Activated naive CD4-positive, alpha-beta T cell treated with anti-CD3 and anti-CD28 coated beads for 36 hours (primary cell): ENCODE data around the gene NPM1. TPM values are rescaled to one million over a fixed set of nuclear protein-coding genes. Genes with fewer than 3 reads are reported as not detected.
"Not testable (repeated sequence)": the region's sequence is repeated elsewhere in the genome, so short reads cannot be mapped to it uniquely, and the experiment has no call there.

ENCODE experiments used
- CTCF ChIA-PET: fragments of 350-600 bp; sonication (Branson Sonifier 250); formaldehyde crosslinking; loops from one replicate; lab custom pipeline; 2021; ENCODE audit warnings: antibody characterized with exemption; lab: Charles Lee
- DNase-seq: peaks from one replicate; pipeline ENCODE4 v3.0.0-alpha.2; 2020
- H3K27ac Mint-ChIP-seq: one replicate; pipeline ENCODE4 v1.8.0; 2021; ENCODE audit warnings: mild to moderate bottlenecking, mixed read lengths
- H3K27me3 Mint-ChIP-seq: one replicate; pipeline ENCODE4 v1.8.0; 2021; ENCODE audit warnings: low read depth, mixed read lengths
- H3K36me3 Mint-ChIP-seq: one replicate; pipeline ENCODE4 v1.8.0; 2021; ENCODE audit warnings: low read depth, mixed read lengths
- H3K4me1 Mint-ChIP-seq: one replicate; pipeline ENCODE4 v1.8.0; 2021; ENCODE audit warnings: low read depth, mixed read lengths
- H3K4me3 Mint-ChIP-seq: one replicate; pipeline ENCODE4 v1.8.0; 2021; ENCODE audit warnings: mild to moderate bottlenecking, moderate library complexity, mixed read lengths
- H3K9me3 Mint-ChIP-seq: one replicate; pipeline ENCODE4 v1.8.0; 2021; ENCODE audit warnings: mixed read lengths
- intact Hi-C: fragments of 100-400 bp; cut with micrococcal nuclease; formaldehyde crosslinking; loops from one replicate; pipeline ENCODE4 v1.15.1; 2023
- total RNA-seq, 2 experiments: library from RNA; stranded (reverse); gene quantifications; one replicate each; pipeline ENCODE4 v1.2.3, GENCODE V29; 2021

Gene NPM1
- total RNA-seq, result 1,000 to 10,000 TPM; 3,194 to 3,467 TPM

GRCh38 chr5:171387345-171387969 lies at the start of gene NPM1:
Gene NPM1, plus strand, starts transcription at chr5:171387849. Its CDS starts 100 bp downstream, at chr5:171387949.
- no peaks in the 10 kb centered on the region for H3K9me3 Mint-ChIP-seq
- H3K4me1 Mint-ChIP-seq, result peaks cover 37% of the 10 kb centered on the region

DNA sequence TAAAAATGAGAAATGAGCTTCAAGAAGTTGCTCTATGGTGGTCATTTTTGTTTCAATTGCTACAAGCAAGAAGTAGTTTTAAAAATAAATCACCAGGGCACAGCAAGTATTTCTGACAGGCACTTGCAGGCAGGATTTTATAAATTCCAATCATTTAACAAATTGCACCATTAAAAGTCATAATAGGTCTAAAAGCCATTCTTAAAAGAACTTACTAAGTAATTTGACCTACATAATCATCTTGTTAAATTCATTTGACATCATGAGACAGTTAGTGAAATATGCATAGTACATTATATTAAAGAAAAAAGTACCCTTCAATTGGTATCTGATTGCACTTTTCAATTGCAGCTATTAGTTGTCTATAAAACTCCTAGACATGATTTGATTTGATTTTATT lies 47.6 kb upstream of the NPM1 start:
- intact Hi-C loops, result loop anchor here (5.0 to 10.0 kb wide), 2 partner anchors 355 to 533 kb away; no protein-coding TSS in a partner anchor
- Mint-ChIP-seq H3K4me3 (no peak overlapping the region), H3K9me3 (no peaks in the 10 kb centered on the region), H3K27me3 (peaks cover 28% of the 10 kb centered on the region), H3K27ac (no peak overlapping the region), H3K36me3 (no peaks in the 10 kb centered on the region), H3K4me1 (peaks cover 5% of the 10 kb centered on the region)
- no peak for DNase-seq
- CTCF ChIA-PET, result interaction anchor here (0.6 to 3.2 kb wide), 4 partner anchors 22 to 234 kb away, joined by 3 to 20 read pairs (median 4); no protein-coding TSS in a partner anchor

More at GRCh38 chr5:171387345-171387969, at the start of gene NPM1:
- H3K36me3 Mint-ChIP-seq, result peaks cover 43% of the 10 kb centered on the region
- H3K27ac Mint-ChIP-seq, result peak within 1 kb of the TSS; percentile 98
- H3K4me3 Mint-ChIP-seq, result peak within 1 kb of the TSS; percentile 98
- CTCF ChIA-PET, result interaction anchor here (0.6 kb wide), 1 partner anchor 33 kb away, joined by 6 read pairs; no protein-coding TSS in a partner anchor
- no peaks in the 10 kb centered on the region for H3K27me3 Mint-ChIP-seq
- intact Hi-C loops, result loop anchor here (1.0 to 10.0 kb wide), 11 partner anchors 33 to 1123 kb away; partner anchors contain the start of genes FBXW11 and UBTD2
- peak; percentile 98 for DNase-seq

GRCh38 chr5:171340491-171340890 lies 47.2 kb upstream of the NPM1 start:
- CTCF ChIA-PET, result interaction anchor here (0.6 to 3.2 kb wide), 3 partner anchors 22 to 177 kb away, joined by 3 to 20 read pairs (median 3); no protein-coding TSS in a partner anchor
- Mint-ChIP-seq H3K27ac (no peak overlapping the region), H3K4me1 (peaks cover 5% of the 10 kb centered on the region), H3K36me3 (no peaks in the 10 kb centered on the region), H3K4me3 (no peak overlapping the region), H3K27me3 (peaks cover 25% of the 10 kb centered on the region), H3K9me3 (no peaks in the 10 kb centered on the region)
- no peak for DNase-seq
- intact Hi-C loops, result loop anchor here (5.0 to 10.0 kb wide), 2 partner anchors 356 to 533 kb away; no protein-coding TSS in a partner anchor

DNA sequence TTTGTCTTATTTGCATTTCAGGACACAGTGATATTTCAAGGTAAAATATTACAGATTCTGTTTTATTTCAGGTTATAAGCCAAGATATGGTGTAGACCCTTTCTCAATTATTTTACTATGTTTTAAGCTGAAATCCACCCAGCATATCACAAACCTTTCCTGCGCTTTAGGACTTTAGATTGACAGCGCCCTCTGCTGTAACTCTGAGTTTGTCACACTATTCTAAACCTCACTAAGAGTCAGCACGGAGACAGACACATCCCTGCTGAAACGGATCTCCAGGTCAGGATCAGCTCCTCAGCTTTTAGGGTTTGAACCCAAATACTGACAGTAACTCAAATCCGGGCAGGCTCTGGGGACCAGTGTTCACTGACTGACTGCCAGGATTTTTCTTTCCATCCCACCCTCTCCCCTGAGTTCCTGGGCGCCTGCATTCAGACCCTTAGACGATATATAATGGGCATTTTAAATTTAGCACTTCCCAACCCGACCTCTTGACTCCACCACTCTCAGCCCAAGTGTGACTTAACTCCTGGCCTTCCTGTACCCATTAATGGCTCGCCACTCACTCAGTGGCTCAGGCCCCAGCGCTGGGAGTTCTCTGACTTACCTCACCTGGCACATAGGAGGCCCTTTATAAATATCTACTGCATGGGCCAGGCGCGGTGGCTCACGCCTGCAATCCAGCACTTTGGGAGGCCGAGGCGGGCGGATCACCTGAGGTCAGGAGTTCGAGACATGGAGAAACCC lies 45.1 kb upstream of the NPM1 start:
- no peak overlapping the region for H3K27ac Mint-ChIP-seq
- H3K36me3 Mint-ChIP-seq, result no peaks in the 10 kb centered on the region
- CTCF ChIA-PET, result interaction anchor here (0.6 to 3.2 kb wide), 9 partner anchors 9 to 600 kb away, joined by 3 to 20 read pairs (median 4); no protein-coding TSS in a partner anchor
- no peaks in the 10 kb centered on the region for H3K4me1 Mint-ChIP-seq
- peaks cover 12% of the 10 kb centered on the region for H3K27me3 Mint-ChIP-seq
- no peak overlapping the region for H3K4me3 Mint-ChIP-seq
- DNase-seq, result peak; percentile 60
- intact Hi-C loops, result loop anchor here (1.0 to 10.0 kb wide), 4 partner anchors 69 to 535 kb away; no protein-coding TSS in a partner anchor
- no peaks in the 10 kb centered on the region for H3K9me3 Mint-ChIP-seq

- Mint-ChIP-seq H3K4me1 (no peaks in the 10 kb centered on the region), H3K27me3 (peaks cover 8% of the 10 kb centered on the region), H3K4me3 (no peak overlapping the region), H3K9me3 (no peaks in the 10 kb centered on the region), H3K36me3 (no peaks in the 10 kb centered on the region), H3K27ac (no peak overlapping the region)
- intact Hi-C loops, result loop anchor here (5.0 to 10.0 kb wide), 2 partner anchors 360 to 538 kb away; no protein-coding TSS in a partner anchor
- CTCF ChIA-PET, result interaction anchor here (0.7 kb wide), 1 partner anchor 8 kb away, joined by 3 read pairs; no protein-coding TSS in a partner anchor
- no peak for DNase-seq
These were observed 42.6 kb upstream of the NPM1 start for GRCh38 chr5:171344936-171345608.

GRCh38 chr5:171351536-171352073 lies 36.0 kb upstream of the NPM1 start:
- H3K36me3 Mint-ChIP-seq, result no peaks in the 10 kb centered on the region
- H3K27ac Mint-ChIP-seq, result no peak overlapping the region
- H3K27me3 Mint-ChIP-seq, result peaks cover 1% of the 10 kb centered on the region
- no peak overlapping the region for H3K4me3 Mint-ChIP-seq
- intact Hi-C loops, result no loop called here
- no peaks in the 10 kb centered on the region for H3K9me3 Mint-ChIP-seq
- CTCF ChIA-PET, result interaction anchor here (0.7 to 1.5 kb wide), 3 partner anchors 10 to 914 kb away, joined by 3 to 9 read pairs (median 7); no protein-coding TSS in a partner anchor
- DNase-seq, result no peak
- H3K4me1 Mint-ChIP-seq, result peaks cover 3% of the 10 kb centered on the region

GRCh38 chr5:171355302-171355724 lies 32.3 kb upstream of the NPM1 start:
- Mint-ChIP-seq H3K27ac (no peak overlapping the region), H3K36me3 (no peaks in the 10 kb centered on the region), H3K9me3 (no peaks in the 10 kb centered on the region), H3K27me3 (peaks cover 1% of the 10 kb centered on the region), H3K4me3 (no peak overlapping the region), H3K4me1 (peaks cover 3% of the 10 kb centered on the region)
- CTCF ChIA-PET, result no interaction called here
- peak; percentile 50 for DNase-seq
- intact Hi-C loops, result loop anchor here (2.0 kb wide), 1 partner anchor 31 kb away; the partner anchor contains the start of gene NPM1

GRCh38 chr5:171357843-171358242 lies 29.8 kb upstream of the NPM1 start:
- intact Hi-C loops, result no loop called here
- Mint-ChIP-seq H3K4me3 (no peak overlapping the region), H3K27me3 (peaks cover 2% of the 10 kb centered on the region), H3K27ac (no peak overlapping the region), H3K9me3 (no peaks in the 10 kb centered on the region), H3K36me3 (no peaks in the 10 kb centered on the region), H3K4me1 (peaks cover 3% of the 10 kb centered on the region)
- CTCF ChIA-PET, result interaction anchor here (0.6 kb wide), 1 partner anchor 265 kb away, joined by 3 read pairs; no protein-coding TSS in a partner anchor
- no peak for DNase-seq

DNA sequence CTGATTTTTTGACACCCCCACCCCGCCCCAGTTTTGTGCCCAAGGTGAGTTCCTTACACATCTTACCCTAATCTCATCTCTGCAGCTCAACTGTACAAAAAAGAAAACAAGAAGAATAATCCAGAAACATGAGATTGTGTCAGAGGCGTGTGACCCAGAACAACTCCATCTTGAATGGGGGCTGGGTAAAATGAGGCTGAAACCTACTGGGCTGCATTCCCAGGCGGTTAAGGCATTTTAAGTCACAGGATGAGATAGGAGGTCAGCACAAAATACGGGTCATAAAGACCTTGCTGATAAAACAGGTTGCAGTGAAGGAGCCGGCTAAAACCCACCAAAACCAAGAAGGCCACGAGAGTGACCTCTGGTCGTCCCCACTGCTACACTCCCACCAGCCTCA lies 26.5 kb upstream of the NPM1 start:
- H3K27me3 Mint-ChIP-seq, H3K27ac Mint-ChIP-seq, H3K4me3 Mint-ChIP-seq, DNase-seq, H3K4me1 Mint-ChIP-seq, H3K36me3 Mint-ChIP-seq, intact Hi-C loops, H3K9me3 Mint-ChIP-seq: not testable (repeated sequence)
- CTCF ChIA-PET, result interaction anchor here (1.0 kb wide), 1 partner anchor 17 kb away, joined by 3 read pairs; no protein-coding TSS in a partner anchor

DNA sequence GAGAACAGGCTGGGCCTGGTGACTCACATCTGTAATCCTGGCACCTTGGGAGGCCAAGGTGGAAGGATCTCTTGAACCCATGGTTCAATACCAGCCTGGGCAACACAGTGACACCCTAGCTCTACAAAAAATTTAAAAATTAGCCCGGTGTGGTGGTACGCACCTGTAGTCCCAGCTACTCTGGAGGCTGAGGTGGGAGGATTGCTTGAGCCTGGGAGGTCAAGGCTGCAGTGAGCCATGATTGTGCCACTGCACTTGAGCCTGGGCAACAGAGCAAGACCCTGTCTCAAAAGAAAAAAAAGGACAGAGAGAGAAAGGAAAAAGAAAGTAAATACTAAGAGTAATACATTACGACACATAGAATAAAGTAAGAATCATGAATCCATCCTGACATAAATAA lies 24.4 kb upstream of the NPM1 start:
- H3K36me3 Mint-ChIP-seq, DNase-seq, H3K4me3 Mint-ChIP-seq, H3K27me3 Mint-ChIP-seq, H3K4me1 Mint-ChIP-seq, H3K27ac Mint-ChIP-seq, intact Hi-C loops, H3K9me3 Mint-ChIP-seq: not testable (repeated sequence)
- CTCF ChIA-PET, result interaction anchor here (1.0 kb wide), 1 partner anchor 56 kb away, joined by 4 read pairs; the partner anchor contains the start of gene FGF18

DNA sequence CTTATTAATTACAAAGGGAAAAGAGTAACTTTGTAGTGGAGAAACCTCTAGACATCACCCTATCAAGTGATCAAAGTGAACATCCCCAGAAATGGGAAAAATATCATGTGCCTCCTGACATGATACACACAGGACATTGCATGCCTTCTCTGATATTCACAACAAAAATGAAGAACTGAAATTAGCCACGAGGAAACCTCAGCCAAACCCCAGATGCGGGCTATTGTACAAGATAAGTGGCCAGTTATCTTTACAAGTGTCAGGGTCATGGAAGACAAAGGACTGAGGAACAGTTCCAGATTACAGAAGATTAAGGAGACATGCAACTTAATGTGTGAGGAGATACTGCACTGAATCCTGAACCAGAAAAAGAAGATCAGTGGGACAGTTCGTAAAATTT lies 23.8 kb upstream of the NPM1 start:
- CTCF ChIA-PET, result interaction anchor here (1.0 kb wide), 1 partner anchor 55 kb away, joined by 4 read pairs; the partner anchor contains the start of gene FGF18
- H3K36me3 Mint-ChIP-seq, result no peaks in the 10 kb centered on the region

More for the DNA sequence above, 23.8 kb upstream of the NPM1 start:
- intact Hi-C loops, result no loop called here
- Mint-ChIP-seq H3K4me3 (no peak overlapping the region), H3K27ac (no peak overlapping the region), H3K9me3 (no peaks in the 10 kb centered on the region), H3K4me1 (no peaks in the 10 kb centered on the region), H3K27me3 (peaks cover 6% of the 10 kb centered on the region)
- DNase-seq, result no peak
